Lung (tissue), 12 donors: Measurements from ENCODE around the gene CCDC86. TPM values are rescaled to one million over a fixed set of nuclear protein-coding genes. Genes with fewer than 3 reads are reported as not detected.

Experiments
- ATAC-seq: fragments of 200-7000 bp; cut with Tn5 transposase; one replicate; pipeline ENCODE4 v1.9.1; 2020; ENCODE audit warnings: moderate number of reproducible peaks; ENCODE audit not compliant: insufficient read depth, low FRiP score
- DNase-seq, 3 donors: peaks; one replicate each; pipeline ENCODE4 v3.0.0-alpha.2; 2013 to 2017
- H3K27ac ChIP-seq, 2 donors: one replicate each; pipeline ENCODE4 v1.5.1; 2013; ENCODE audit warnings: mild to moderate bottlenecking in 2 of 2, moderate library complexity in 2 of 2, control low read depth in 1 of 2, inconsistent platforms in 1 of 2, low read depth in 1 of 2, low read length in 1 of 2
- H3K27me3 ChIP-seq, 3 donors: one replicate each; pipeline ENCODE4 v1.5.1; 2013; ENCODE audit warnings: low read length in 2 of 3; ENCODE audit not compliant: control insufficient read depth in 3 of 3, insufficient read depth in 3 of 3
- H3K36me3 ChIP-seq, 4 donors: one replicate each; pipeline ENCODE4 v1.5.1; 2013; ENCODE audit warnings: low read length in 4 of 4, mild to moderate bottlenecking in 1 of 4, moderate library complexity in 1 of 4; ENCODE audit not compliant: control insufficient read depth in 4 of 4, insufficient read depth in 4 of 4
- H3K4me1 ChIP-seq, 5 donors: one replicate each; pipeline ENCODE4 v1.5.1; 2013; ENCODE audit warnings: low read length in 5 of 5, mild to moderate bottlenecking in 2 of 5, moderate library complexity in 1 of 5; ENCODE audit not compliant: control insufficient read depth in 5 of 5, insufficient read depth in 5 of 5
- H3K4me3 ChIP-seq: one replicate; pipeline ENCODE4 v1.5.1; 2013; ENCODE audit warnings: mild to moderate bottlenecking, control low read depth, moderate library complexity
- H3K9ac ChIP-seq, 2 donors: one replicate each; pipeline ENCODE4 v1.5.1; 2013; ENCODE audit warnings: low read length in 2 of 2, control low read depth in 1 of 2; ENCODE audit not compliant: insufficient read depth in 1 of 2
- H3K9me3 ChIP-seq, 4 donors: one replicate each; pipeline ENCODE4 v1.5.1; 2013; ENCODE audit warnings: low read length in 3 of 4, mild to moderate bottlenecking in 1 of 4, moderate library complexity in 1 of 4; ENCODE audit not compliant: control insufficient read depth in 4 of 4, insufficient read depth in 3 of 4
- CTCF ChIP-seq: IDR thresholded peaks from 2 replicates; pipeline ENCODE4 v1.5.1; 2012; ENCODE audit warnings: mild to moderate bottlenecking; ENCODE audit errors: control extremely low read depth, extremely low read depth
- WGBS, 2 donors: extraction: QIAGEN DNeasy Blood & Tissue Kit; methylation state at CpG; one replicate each; pipeline ENCODE4 v1.1.7; 2013; 5-methylcytosine and 5-hydroxymethylcytosine counted together
- polyA plus RNA-seq, 2 donors: library from polyadenylated mRNA; stranded (reverse); fragments of 200-250 nt; gene quantifications; one replicate each; pipeline ENCODE4 v1.2.1, GENCODE V29; 2013
- total RNA-seq, 2 donors: library from RNA; depleted of rRNA in 1 of 2; stranded (reverse); fragments of >200 nt in 1 of 2; gene quantifications; one replicate each; pipeline ENCODE4 v1.2.1, GENCODE V29; 2014 to 2021
- donor health status: control.
- donor health status: control.
- donor health status: Bipolar disorder and iron deficiency.
- donor health status: healthy.
- donor health status: DM: yes; HTN: yes; CAD: no.

CCDC86 gene
- total and polyA plus RNA-seq, 4 donors = 8.7 to 25.0 (median 15.0) TPM

GRCh38 chr11:60897496-60897895, 55.6 kb downstream of the CCDC86 start:
- no peak for TF ChIP-seq CTCF
- no peak overlapping the region for H3K4me3 ChIP-seq
- no peaks in the 10 kb centered on the region for H3K9me3 ChIP-seq
- 95 to 96% methylated on average over 4 of the region's 4 CpGs for WGBS, 2 donors
- DNase-seq (no peak), ATAC-seq (no peak)
- H3K36me3 ChIP-seq = peaks cover 52 to 68% (median 58%) of the 10 kb centered on the region in 4 donors
- no peak overlapping the region for H3K27ac ChIP-seq
- H3K4me1 ChIP-seq = no peaks in the 10 kb centered on the region
- no peaks in the 10 kb centered on the region for H3K27me3 ChIP-seq
- H3K9ac ChIP-seq = no peak overlapping the region

GRCh38 chr11:60899046-60899936, 57.4 kb downstream of the CCDC86 start:
- no peak overlapping the region for H3K4me3 ChIP-seq
- 62 to 65% methylated on average over 12 of the region's 12 CpGs for WGBS, 2 donors
- H3K9ac ChIP-seq = no peak overlapping the region
- H3K9me3 ChIP-seq = no peaks in the 10 kb centered on the region
- peak; percentile 91 for TF ChIP-seq CTCF
- DNase-seq (peak; percentile 49 to 71 (median 62)), ATAC-seq (peak; percentile 60)
- H3K27ac ChIP-seq = no peak overlapping the region
- peaks cover 57 to 63% (median 60%) of the 10 kb centered on the region in 4 donors for H3K36me3 ChIP-seq
- no peaks in the 10 kb centered on the region for H3K4me1 ChIP-seq
- H3K27me3 ChIP-seq = no peaks in the 10 kb centered on the region

GRCh38 chr11:60899977-60900376, 58.1 kb downstream of the CCDC86 start:
- peaks cover under 1 to 6% (median 2%) of the 10 kb centered on the region in 5 donors for H3K4me1 ChIP-seq
- ATAC-seq (no peak), DNase-seq (no peak)
- H3K36me3 ChIP-seq = peaks cover 55 to 60% (median 57%) of the 10 kb centered on the region in 4 donors
- H3K9ac ChIP-seq = no peak overlapping the region
- no peaks in the 10 kb centered on the region for H3K9me3 ChIP-seq
- no peak overlapping the region for H3K27ac ChIP-seq
- no peaks in the 10 kb centered on the region for H3K27me3 ChIP-seq
- H3K4me3 ChIP-seq = no peak overlapping the region
- 73 to 79% methylated on average over 4 of the region's 4 CpGs for WGBS, 2 donors
- no peak for TF ChIP-seq CTCF

Other genes starting within 250 kb of the CCDC86 start
- 10 to 100 TPM; 34.1 to 45.9 TPM for gene MS4A8, start 142.5 kb upstream of the CCDC86 start, total RNA-seq
- gene MS4A8, start 142.5 kb upstream of the CCDC86 start, polyA plus RNA-seq = 10 to 100 TPM; 11.4 to 26.5 TPM
- not detected for gene MS4A18, start 117.4 kb upstream of the CCDC86 start, total RNA-seq
- under 1 TPM in 1 of 2 donors, not detected in 1; 0.03 TPM for gene MS4A18, start 117.4 kb upstream of the CCDC86 start, polyA plus RNA-seq
- 10 to 100 TPM in 1 of 2 donors, not detected in 1; 26.8 TPM for gene MS4A15, start 85.2 kb upstream of the CCDC86 start, total RNA-seq
- 10 to 100 TPM in 1 of 2 donors, 1 to 10 TPM in 1; 9.8 to 38.9 TPM for gene MS4A15, start 85.2 kb upstream of the CCDC86 start, polyA plus RNA-seq
- gene MS4A10, start 56.8 kb upstream of the CCDC86 start, total RNA-seq = not detected
- gene MS4A10, start 56.8 kb upstream of the CCDC86 start, polyA plus RNA-seq = not detected
- gene PTGDR2, start 13.8 kb downstream of the CCDC86 start, total RNA-seq = under 1 TPM; 0.18 to 0.23 TPM
- under 1 TPM; 0.13 to 0.16 TPM for gene PTGDR2, start 13.8 kb downstream of the CCDC86 start, polyA plus RNA-seq
- gene ZP1, start 25.4 kb downstream of the CCDC86 start, total RNA-seq = not detected
- under 1 TPM in 1 of 2 donors, not detected in 1; 0.04 TPM for gene ZP1, start 25.4 kb downstream of the CCDC86 start, polyA plus RNA-seq
- 10 to 100 TPM; 49.0 to 70.6 TPM for gene PRPF19, start 64.5 kb downstream of the CCDC86 start, total RNA-seq
- gene PRPF19, start 64.5 kb downstream of the CCDC86 start, polyA plus RNA-seq = 10 to 100 TPM; 59.8 to 79.0 TPM
- 100 to 1,000 TPM in 1 of 2 donors, 10 to 100 TPM in 1; 94.3 to 128 TPM for gene TMEM109, start 72.0 kb downstream of the CCDC86 start, total RNA-seq
- gene TMEM109, start 72.0 kb downstream of the CCDC86 start, polyA plus RNA-seq = 100 to 1,000 TPM in 1 of 2 donors, 10 to 100 TPM in 1; 69.2 to 104 TPM
- gene TMEM132A, start 82.3 kb downstream of the CCDC86 start, total RNA-seq = 10 to 100 TPM; 18.6 to 20.5 TPM
- 10 to 100 TPM in 1 of 2 donors, 1 to 10 TPM in 1; 6.7 to 16.5 TPM for gene TMEM132A, start 82.3 kb downstream of the CCDC86 start, polyA plus RNA-seq
- gene SLC15A3, start 110.1 kb downstream of the CCDC86 start, total RNA-seq = 100 to 1,000 TPM in 1 of 2 donors, 10 to 100 TPM in 1; 29.9 to 106 TPM
- 100 to 1,000 TPM in 1 of 2 donors, 10 to 100 TPM in 1; 91.6 to 166 TPM for gene SLC15A3, start 110.1 kb downstream of the CCDC86 start, polyA plus RNA-seq
- 1 to 10 TPM; 1.2 to 3.1 TPM for gene CD6, start 129.6 kb downstream of the CCDC86 start, total RNA-seq
- gene CD6, start 129.6 kb downstream of the CCDC86 start, polyA plus RNA-seq = 1 to 10 TPM; 1.6 to 1.9 TPM